ENCODE data around the gene CCSER1.

DNA sequence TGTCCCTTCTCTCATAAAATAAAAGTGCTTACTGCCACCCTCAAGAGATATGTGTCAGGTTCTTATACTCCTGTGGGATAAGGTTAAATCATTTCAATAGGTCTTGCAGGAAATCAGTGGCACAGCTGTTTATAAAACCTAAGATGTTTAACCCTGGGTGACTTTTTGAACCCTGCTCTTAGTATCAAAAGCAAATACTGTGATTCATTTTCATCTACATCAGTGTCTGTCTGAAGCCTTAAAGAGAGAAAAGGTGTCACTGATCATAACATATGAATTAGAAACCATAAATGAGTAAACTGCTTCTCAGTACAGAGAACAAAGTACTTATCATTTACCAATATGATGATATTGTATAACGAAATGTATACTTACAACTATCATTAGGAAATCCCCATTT lies 59.0 kb downstream of the CCSER1 start:
- TF ChIP-seq, protein P1, sequence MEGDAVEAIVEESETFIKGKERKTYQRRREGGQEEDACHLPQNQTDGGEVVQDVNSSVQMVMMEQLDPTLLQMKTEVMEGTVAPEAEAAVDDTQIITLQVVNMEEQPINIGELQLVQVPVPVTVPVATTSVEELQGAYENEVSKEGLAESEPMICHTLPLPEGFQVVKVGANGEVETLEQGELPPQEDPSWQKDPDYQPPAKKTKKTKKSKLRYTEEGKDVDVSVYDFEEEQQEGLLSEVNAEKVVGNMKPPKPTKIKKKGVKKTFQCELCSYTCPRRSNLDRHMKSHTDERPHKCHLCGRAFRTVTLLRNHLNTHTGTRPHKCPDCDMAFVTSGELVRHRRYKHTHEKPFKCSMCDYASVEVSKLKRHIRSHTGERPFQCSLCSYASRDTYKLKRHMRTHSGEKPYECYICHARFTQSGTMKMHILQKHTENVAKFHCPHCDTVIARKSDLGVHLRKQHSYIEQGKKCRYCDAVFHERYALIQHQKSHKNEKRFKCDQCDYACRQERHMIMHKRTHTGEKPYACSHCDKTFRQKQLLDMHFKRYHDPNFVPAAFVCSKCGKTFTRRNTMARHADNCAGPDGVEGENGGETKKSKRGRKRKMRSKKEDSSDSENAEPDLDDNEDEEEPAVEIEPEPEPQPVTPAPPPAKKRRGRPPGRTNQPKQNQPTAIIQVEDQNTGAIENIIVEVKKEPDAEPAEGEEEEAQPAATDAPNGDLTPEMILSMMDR (IDR thresholded peaks at IDR 0.05; ENCODE audit: low read depth, low read length, poor library complexity, severe bottlenecking), result no peak
- no peak for TF ChIP-seq EZH2phosphoT487 (IDR thresholded peaks at IDR 0.05; ENCODE audit: borderline replicate concordance, low read length)
